NT2/D1 (cell line): ENCODE data around the gene SPATA13.

ENCODE experiments used
- YY1 ChIP-seq: IDR thresholded peaks from 2 replicates; pipeline ENCODE4 v1.6.1; 2011; ENCODE audit not compliant: insufficient read length, insufficient read depth
- ZNF274 ChIP-seq: IDR thresholded peaks from 2 replicates; pipeline ENCODE4 v1.6.1; 2011; ENCODE audit warnings: mild to moderate bottlenecking, low read depth, low read length

DNA sequence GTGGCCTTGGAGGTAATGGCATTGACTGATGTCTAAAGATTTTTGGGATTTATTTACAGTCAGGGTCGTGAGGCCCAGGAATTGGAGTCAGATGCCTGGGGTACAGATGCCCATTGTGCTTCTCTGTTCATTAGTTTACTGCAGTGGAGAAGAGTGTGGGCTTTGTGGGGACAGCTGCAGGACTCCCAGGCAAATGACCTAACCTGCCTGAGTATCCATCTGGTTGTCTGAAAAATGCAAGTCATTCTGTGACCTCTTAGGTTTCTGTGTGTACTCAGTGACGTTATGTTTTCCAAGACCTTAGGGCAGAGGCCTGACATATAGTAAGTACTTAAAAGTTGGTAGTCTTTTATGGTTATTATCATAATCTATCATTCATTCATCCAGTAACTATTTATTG lies 60.5 kb downstream of the SPATA13 start:
- TF ChIP-seq YY1 (no peak), ZNF274 (no peak)
